ENCODE data around the gene DNAJB11. TPM values are rescaled to one million over a fixed set of nuclear protein-coding genes. Genes with fewer than 3 reads are reported as not detected.

DNAJB11 gene
- total and polyA plus RNA-seq, 8 donors: 17.0 to 62.1 (median 31.9) TPM

DNA sequence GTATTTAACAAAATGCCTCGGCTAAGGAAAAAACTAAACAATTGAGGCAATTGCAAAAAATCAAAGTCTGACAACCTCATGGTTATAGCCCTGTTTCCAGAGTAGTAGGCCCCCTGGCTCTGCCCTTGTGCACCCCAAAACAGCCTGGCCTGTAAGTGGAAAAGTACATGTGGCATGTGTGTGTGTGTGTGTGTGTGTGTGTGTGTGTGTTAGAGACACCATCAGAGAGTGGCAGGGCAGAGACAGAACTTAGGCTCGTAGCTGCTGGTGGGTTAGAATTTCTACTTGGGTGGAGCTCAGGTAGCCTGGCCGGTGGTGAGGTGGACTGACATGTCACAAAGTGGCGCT, 28.2 kb downstream of the DNAJB11 start:
- H3K27ac ChIP-seq: no peak overlapping the region
- H3K27me3 ChIP-seq: no peaks in the 10 kb centered on the region
- no peak overlapping the region for H3K4me3 ChIP-seq
- DNase-seq: no peak
- WGBS, 5 donors: 74 to 88% (median 84%) methylated on average over 4 of the region's 4 CpGs
- H3K36me3 ChIP-seq: no peaks in the 10 kb centered on the region
- H3K9me3 ChIP-seq: no peaks in the 10 kb centered on the region
- no peaks in the 10 kb centered on the region for H3K4me1 ChIP-seq
- intact Hi-C loops (cut with DNase I; ENCODE audit: low total_unique reads): no loop called here
- TF ChIP-seq POLR2A (IDR thresholded peaks at IDR 0.05) (no peak), EP300 (IDR thresholded peaks at IDR 0.05) (no peak), POLR2AphosphoS5 (IDR thresholded peaks at IDR 0.05) (no peak)
- TF ChIP-seq, protein P1, sequence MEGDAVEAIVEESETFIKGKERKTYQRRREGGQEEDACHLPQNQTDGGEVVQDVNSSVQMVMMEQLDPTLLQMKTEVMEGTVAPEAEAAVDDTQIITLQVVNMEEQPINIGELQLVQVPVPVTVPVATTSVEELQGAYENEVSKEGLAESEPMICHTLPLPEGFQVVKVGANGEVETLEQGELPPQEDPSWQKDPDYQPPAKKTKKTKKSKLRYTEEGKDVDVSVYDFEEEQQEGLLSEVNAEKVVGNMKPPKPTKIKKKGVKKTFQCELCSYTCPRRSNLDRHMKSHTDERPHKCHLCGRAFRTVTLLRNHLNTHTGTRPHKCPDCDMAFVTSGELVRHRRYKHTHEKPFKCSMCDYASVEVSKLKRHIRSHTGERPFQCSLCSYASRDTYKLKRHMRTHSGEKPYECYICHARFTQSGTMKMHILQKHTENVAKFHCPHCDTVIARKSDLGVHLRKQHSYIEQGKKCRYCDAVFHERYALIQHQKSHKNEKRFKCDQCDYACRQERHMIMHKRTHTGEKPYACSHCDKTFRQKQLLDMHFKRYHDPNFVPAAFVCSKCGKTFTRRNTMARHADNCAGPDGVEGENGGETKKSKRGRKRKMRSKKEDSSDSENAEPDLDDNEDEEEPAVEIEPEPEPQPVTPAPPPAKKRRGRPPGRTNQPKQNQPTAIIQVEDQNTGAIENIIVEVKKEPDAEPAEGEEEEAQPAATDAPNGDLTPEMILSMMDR (IDR thresholded peaks at IDR 0.05): no peak

DNA sequence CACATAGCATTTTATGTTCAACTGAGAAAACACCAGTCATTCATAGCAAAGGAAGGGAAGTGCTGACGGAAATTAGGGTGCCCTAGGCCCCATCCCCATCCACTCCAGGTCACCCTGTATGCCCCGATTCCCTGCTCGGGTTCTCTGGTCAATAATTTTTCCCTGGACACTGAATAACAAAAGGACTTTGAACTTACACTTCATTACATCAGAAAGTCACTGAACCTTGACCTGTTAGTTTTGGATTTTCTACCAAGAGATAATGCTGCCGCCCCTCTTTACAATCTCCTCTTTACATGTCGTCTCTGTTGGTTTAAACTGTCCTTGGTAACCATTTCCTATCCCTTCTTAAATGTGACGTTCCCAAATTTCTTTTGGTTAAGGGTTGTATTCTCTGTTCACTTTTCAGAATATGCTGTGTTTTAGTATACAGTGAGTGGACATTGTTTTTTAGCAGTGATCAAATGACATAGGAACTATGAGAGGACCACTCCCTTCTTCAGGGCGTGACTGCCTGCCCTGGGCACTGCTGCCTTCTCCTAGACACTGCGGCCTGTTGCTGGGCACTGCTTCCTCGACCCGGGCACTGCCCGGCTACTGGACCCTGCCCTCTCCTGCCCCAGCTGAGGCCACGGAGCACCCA, 28.7 kb downstream of the DNAJB11 start:
- H3K27me3 ChIP-seq: no peaks in the 10 kb centered on the region
- WGBS, 5 donors: 58 to 78% (median 67%) methylated on average over 12 of the region's 12 CpGs
- H3K4me1 ChIP-seq: no peaks in the 10 kb centered on the region
- no peaks in the 10 kb centered on the region for H3K36me3 ChIP-seq
- no peak overlapping the region for H3K27ac ChIP-seq
- intact Hi-C loops (cut with DNase I; ENCODE audit: low total_unique reads): no loop called here
- no peak for DNase-seq
- TF ChIP-seq, protein P1 (IDR thresholded peaks at IDR 0.05): no peak
- TF ChIP-seq EP300 (IDR thresholded peaks at IDR 0.05) (no peak), POLR2A (IDR thresholded peaks at IDR 0.05) (no peak), POLR2AphosphoS5 (IDR thresholded peaks at IDR 0.05) (no peak)
- no peaks in the 10 kb centered on the region for H3K9me3 ChIP-seq
- H3K4me3 ChIP-seq: no peak overlapping the region

DNA sequence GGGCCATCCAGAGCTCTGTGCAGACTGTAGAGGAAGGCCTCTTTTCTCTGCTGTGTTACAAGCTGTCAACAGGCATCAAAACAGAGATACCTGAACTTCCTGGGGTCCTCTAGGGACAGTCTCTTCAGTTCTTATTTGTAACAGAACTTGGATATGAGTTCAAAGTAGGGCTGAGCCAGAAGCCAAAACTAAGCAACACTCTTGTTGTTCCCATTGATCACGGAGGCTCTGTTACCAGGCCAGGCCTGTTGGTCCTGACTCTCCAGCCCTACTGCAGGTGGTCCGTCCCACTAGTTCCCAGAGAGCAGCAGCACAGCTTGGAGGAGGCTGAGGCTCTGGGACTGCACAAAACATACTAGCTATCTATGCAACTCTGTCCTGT, 29.3 kb downstream of the DNAJB11 start:
- Histone ChIP-seq H3K27me3 (no peaks in the 10 kb centered on the region), H3K36me3 (no peaks in the 10 kb centered on the region), H3K4me3 (no peak overlapping the region), H3K4me1 (no peaks in the 10 kb centered on the region), H3K27ac (no peak overlapping the region), H3K9me3 (no peaks in the 10 kb centered on the region)
- DNase-seq: no peak
- intact Hi-C loops (cut with DNase I; ENCODE audit: low total_unique reads): no loop called here
- TF ChIP-seq POLR2AphosphoS5 (IDR thresholded peaks at IDR 0.05) (no peak), EP300 (IDR thresholded peaks at IDR 0.05) (no peak), POLR2A (IDR thresholded peaks at IDR 0.05) (no peak)
- TF ChIP-seq, protein P1 (IDR thresholded peaks at IDR 0.05): no peak
- 90 to 100% (median 95%) methylated on average over 2 of the region's 2 CpGs for WGBS, 5 donors

DNA sequence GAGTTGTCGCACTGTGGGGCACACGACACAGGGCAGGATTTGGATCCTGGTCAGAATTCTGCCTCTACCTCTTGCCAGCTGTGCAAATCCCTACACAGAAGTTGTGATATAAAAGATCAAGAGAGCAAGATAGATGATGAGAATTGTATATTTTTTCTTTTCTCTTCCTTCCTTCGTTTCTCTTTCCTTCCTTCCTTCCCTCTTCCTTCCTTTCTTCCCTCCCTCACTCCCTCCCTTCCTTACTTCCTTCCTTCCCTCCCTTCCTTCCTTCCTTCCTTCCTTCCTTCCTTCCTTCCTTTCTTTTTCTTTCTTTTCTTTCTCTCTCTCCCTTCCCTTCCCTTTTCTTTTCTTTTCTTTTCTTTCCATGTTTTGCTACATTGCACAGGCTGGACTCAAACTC, 30.4 kb downstream of the DNAJB11 start:
- no peak for DNase-seq
- 58 to 71% (median 67%) methylated on average over 3 of the region's 3 CpGs for WGBS, 5 donors
- H3K4me1 ChIP-seq: peaks cover 0 to 6% (median under 1%) of the 10 kb centered on the region in 4 donors
- H3K27me3 ChIP-seq: no peaks in the 10 kb centered on the region
- no peaks in the 10 kb centered on the region for H3K9me3 ChIP-seq
- TF ChIP-seq EP300 (IDR thresholded peaks at IDR 0.05) (no peak), POLR2A (IDR thresholded peaks at IDR 0.05) (no peak), POLR2AphosphoS5 (IDR thresholded peaks at IDR 0.05) (no peak)
- TF ChIP-seq, protein P1 (IDR thresholded peaks at IDR 0.05): no peak
- intact Hi-C loops (cut with DNase I; ENCODE audit: low total_unique reads): no loop called here
- H3K36me3 ChIP-seq: no peaks in the 10 kb centered on the region
- H3K27ac ChIP-seq: no peak overlapping the region
- no peak overlapping the region for H3K4me3 ChIP-seq
